HepG2 (cell line): Measurements from ENCODE around the gene MARCHF4. TPM values are rescaled to one million over a fixed set of nuclear protein-coding genes. Genes with fewer than 3 reads are reported as not detected.
A peak's percentile ranks its signal among the peaks of the same experiment; 100 is the strongest.

ENCODE experiments used
- ATAC-seq: fragments of 200-7000 bp; cut with Tn5 transposase; 3 replicates; pipeline ENCODE4 v1.9.1; 2020; ENCODE audit warnings: mild to moderate bottlenecking, moderate library complexity
- BruUV-seq: library from RNA; stranded (reverse); fragments of 400-500 nt; replicated peaks from 2 replicates; lab custom pipeline; 2021; lab: Mats Ljungman, UMichigan
- CTCF ChIA-PET: fragments of 300-600 bp; formaldehyde crosslinking; extraction: SDS; loops from one replicate; lab custom pipeline; 2021; ENCODE audit warnings: low total read pairs, inconsistent platforms, low intra/inter-chr PET ratio; lab: Yijun Ruan, JAX
- POLR2A ChIA-PET: fragments of 350-600 bp; sonication (Branson Sonifier 250); formaldehyde crosslinking; loops from one replicate; lab custom pipeline; 2020; ENCODE audit warnings: antibody characterized with exemption, inconsistent platforms; lab: Yijun Ruan, JAX
- DNase-seq: peaks from one replicate; pipeline ENCODE4 v3.0.0-alpha.2; 2015; ENCODE audit warnings: low spot score
- FAIRE-seq: peaks from 3 replicates; lab custom pipeline; 2011; peaks lifted over from hg19 to GRCh38; lab: Jason Lieb, UNC
- H2AFZ ChIP-seq: one replicate; pipeline ENCODE4 v1.6.1; 2011; ENCODE audit warnings: low read length, inconsistent platforms
- H3K27ac ChIP-seq: fragments of 300-600 bp; 3 replicates; pipeline ENCODE4 v1.8.0; 2011; ENCODE audit warnings: mixed run types, mild to moderate bottlenecking, mixed read lengths, low read length, inconsistent platforms; ENCODE audit not compliant: insufficient read depth; ENCODE audit errors: extremely low read length
- H3K27me3 ChIP-seq, 2 experiments: fragments of 200-600 bp in 1 of 2; 2 replicates in 1 of 2; 3 replicates in 1 of 2; pipeline versions ENCODE4 v1.6.0 to v1.8.0; 2011; ENCODE audit warnings: low read length in 2 of 2, mild to moderate bottlenecking in 2 of 2, moderate library complexity in 2 of 2, inconsistent platforms in 1 of 2; ENCODE audit not compliant: insufficient read depth in 2 of 2, control insufficient read depth in 1 of 2
- H3K36me3 ChIP-seq, 2 experiments: fragments of 200-600 bp in 1 of 2; replicated peaks in 1 of 2; 2 replicates in 1 of 2; 3 replicates in 1 of 2; pipeline versions ENCODE4 v1.5.1 to v1.8.0; 2011; ENCODE audit warnings: low read length in 2 of 2, inconsistent platforms in 1 of 2; ENCODE audit not compliant: insufficient read depth in 2 of 2, control insufficient read depth in 1 of 2
- H3K4me1 ChIP-seq: 2 replicates; pipeline ENCODE4 v1.5.1; 2012; ENCODE audit warnings: low read length, inconsistent platforms; ENCODE audit not compliant: insufficient read depth
- H3K4me2 ChIP-seq: 2 replicates; pipeline ENCODE4 v1.6.0; 2011; ENCODE audit warnings: low read depth, low read length, inconsistent platforms
- H3K4me3 ChIP-seq, 3 experiments: fragments of 200-600 bp in 1 of 3; sonication (generic), shearing (Covaris generic) in 1 of 3; replicated peaks in 1 of 3; 2 replicates each; pipeline ENCODE4 v1.5.1; 2011 to 2016; ENCODE audit warnings: low read length in 3 of 3, inconsistent platforms in 2 of 3, low read depth in 2 of 3, mild to moderate bottlenecking in 2 of 3, control low read depth in 1 of 3, mixed read lengths in 1 of 3; ENCODE audit not compliant: insufficient read depth in 1 of 3
- H3K79me2 ChIP-seq: one replicate; pipeline ENCODE4 v1.6.1; 2011; ENCODE audit warnings: low read length, inconsistent platforms; ENCODE audit not compliant: insufficient read depth
- H3K9ac ChIP-seq: 2 replicates; pipeline ENCODE4 v1.6.0; 2011; ENCODE audit warnings: mild to moderate bottlenecking, low read depth, low read length, inconsistent platforms; ENCODE audit not compliant: insufficient read depth
- H3K9me3 ChIP-seq: 2 replicates; pipeline ENCODE4 v1.5.1; 2012; ENCODE audit warnings: mild to moderate bottlenecking, low read length
- H4K20me1 ChIP-seq: 2 replicates; pipeline ENCODE4 v1.6.0; 2011; ENCODE audit warnings: inconsistent platforms, mild to moderate bottlenecking, low read length, moderate library complexity; ENCODE audit not compliant: insufficient read depth
- GATAD2A ChIP-seq: IDR thresholded peaks from 2 replicates; pipeline ENCODE4 v1.6.1; 2016
- MNT ChIP-seq: fragments of 450-650 bp; IDR thresholded peaks from 2 replicates; pipeline ENCODE4 v1.6.1; 2016
- NR0B2 ChIP-seq: sonication (generic); formaldehyde crosslinking; IDR thresholded peaks from 2 replicates; pipeline ENCODE4 v1.4.0; 2020; ENCODE audit warnings: mild to moderate bottlenecking, missing genetic modification reagents
- WGBS: methylation state at CpG from one replicate; pipeline ENCODE4 v1.1.6; 2017; ENCODE audit warnings: low lambda C conversion rate; 5-methylcytosine and 5-hydroxymethylcytosine counted together
- in situ Hi-C: cut with HindIII; loops from 2 replicates; pipeline ENCODE4 v1.10.0; 2017; ENCODE audit warnings: low pct_unique_long_range_greater_than_20kb; ENCODE audit not compliant: extremely low pct_ligation_motif_present
- intact Hi-C: fragments of 100-400 bp; cut with micrococcal nuclease; formaldehyde crosslinking; loops from one replicate; pipeline ENCODE4 v1.10.0; 2022; ENCODE audit not compliant: unreplicated experiment
- polyA plus RNA-seq, 8 experiments: library from polyadenylated mRNA; depleted of rRNA in 3 of 8; stranded (reverse) in 7 of 8; unstranded in 1 of 8; fragments of >200 nt; fragmentation: Illumina TruSeq in 4 of 8; extraction: Trizol in 4 of 8; gene quantifications; 2 replicates each; pipeline versions ENCODE4 v1.2.1 to v1.2.3, GENCODE V29; 2011 to 2016; ENCODE audit warnings: low read depth in 4 of 8, missing spikeins in 1 of 8, mixed read lengths in 1 of 8; ENCODE audit not compliant: insufficient read depth in 1 of 8
- total RNA-seq, 5 experiments: library from RNA; depleted of rRNA; stranded (reverse); fragments of >200 nt; fragmentation: Illumina TruSeq; extraction: Trizol; gene quantifications; 2 replicates each; pipeline ENCODE4 v1.2.3, GENCODE V29; 2016; ENCODE audit warnings: low read depth in 1 of 5
- TF ChIP-seq, protein P1 (sequence below): sonication (generic); formaldehyde crosslinking; IDR thresholded peaks from 2 replicates; pipeline ENCODE4 v1.5.0; 2020; ENCODE audit warnings: mild to moderate bottlenecking, missing genetic modification reagents
- TF ChIP-seq, protein P2 (sequence below): sonication (generic); formaldehyde crosslinking; IDR thresholded peaks from 2 replicates; pipeline ENCODE4 v1.5.0; 2020; ENCODE audit warnings: missing genetic modification reagents

Gene MARCHF4
- total and polyA plus RNA-seq, 2 of the 13 experiments (the other 11 are each of a cell fraction or from before 2014, with no cell fraction given), result not detected

DNA sequence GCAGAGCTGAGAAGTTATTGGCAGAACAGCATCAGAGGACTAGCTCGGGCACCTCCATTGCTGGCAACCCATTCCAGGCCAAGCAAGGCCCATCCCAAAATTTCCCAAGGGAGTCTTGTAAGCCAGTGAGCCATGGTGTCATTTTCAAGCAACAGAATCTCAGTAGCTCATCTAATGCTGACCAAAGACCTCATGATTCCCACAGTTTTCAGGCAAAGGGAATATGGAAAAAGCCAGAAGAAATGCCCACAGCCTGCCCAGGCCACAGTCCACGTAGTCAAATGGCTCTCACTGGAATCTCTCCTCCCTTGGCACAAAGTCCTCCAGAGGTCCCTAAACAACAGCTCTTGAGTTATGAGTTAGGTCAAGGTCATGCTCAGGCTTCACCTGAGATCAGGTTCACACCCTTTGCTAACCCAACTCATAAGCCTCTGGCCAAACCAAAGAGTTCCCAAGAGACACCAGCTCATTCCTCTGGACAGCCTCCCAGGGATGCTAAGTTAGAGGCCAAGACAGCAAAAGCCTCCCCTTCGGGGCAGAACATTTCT, 42.6 kb upstream of the MARCHF4 start (continued):
- TF ChIP-seq, protein P1, sequence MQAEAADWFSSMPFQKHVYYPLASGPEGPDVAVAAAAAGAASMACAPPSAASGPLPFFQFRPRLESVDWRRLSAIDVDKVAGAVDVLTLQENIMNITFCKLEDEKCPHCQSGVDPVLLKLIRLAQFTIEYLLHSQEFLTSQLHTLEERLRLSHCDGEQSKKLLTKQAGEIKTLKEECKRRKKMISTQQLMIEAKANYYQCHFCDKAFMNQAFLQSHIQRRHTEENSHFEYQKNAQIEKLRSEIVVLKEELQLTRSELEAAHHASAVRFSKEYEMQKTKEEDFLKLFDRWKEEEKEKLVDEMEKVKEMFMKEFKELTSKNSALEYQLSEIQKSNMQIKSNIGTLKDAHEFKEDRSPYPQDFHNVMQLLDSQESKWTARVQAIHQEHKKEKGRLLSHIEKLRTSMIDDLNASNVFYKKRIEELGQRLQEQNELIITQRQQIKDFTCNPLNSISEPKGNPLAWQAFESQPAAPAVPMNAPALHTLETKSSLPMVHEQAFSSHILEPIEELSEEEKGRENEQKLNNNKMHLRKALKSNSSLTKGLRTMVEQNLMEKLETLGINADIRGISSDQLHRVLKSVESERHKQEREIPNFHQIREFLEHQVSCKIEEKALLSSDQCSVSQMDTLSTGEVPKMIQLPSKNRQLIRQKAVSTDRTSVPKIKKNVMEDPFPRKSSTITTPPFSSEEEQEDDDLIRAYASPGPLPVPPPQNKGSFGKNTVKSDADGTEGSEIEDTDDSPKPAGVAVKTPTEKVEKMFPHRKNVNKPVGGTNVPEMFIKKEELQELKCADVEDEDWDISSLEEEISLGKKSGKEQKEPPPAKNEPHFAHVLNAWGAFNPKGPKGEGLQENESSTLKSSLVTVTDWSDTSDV (CRISPR knock-in tag), result no peak
- no peak for TF ChIP-seq NR0B2 (CRISPR knock-in tag)
- peak; percentile 18; the same call in 1 of the 2 replicates for TF ChIP-seq GATAD2A (CRISPR knock-in tag)

GRCh38 chr2:216413882-216414281, 41.6 kb upstream of the MARCHF4 start:
- POLR2A ChIA-PET, result interaction anchor here (1.7 kb wide), 1 partner anchor 84 kb away, joined by 9 read pairs; the partner anchor contains the start of gene RPL37A
- FAIRE-seq, result no peak
- no peak overlapping the region for H3K9ac ChIP-seq
- no peaks in the 10 kb centered on the region for H3K9me3 ChIP-seq
- H3K4me1 ChIP-seq, result peaks cover 33% of the 10 kb centered on the region
- H2AFZ ChIP-seq, result no peak overlapping the region
- no peaks in the 10 kb centered on the region for H4K20me1 ChIP-seq
- in situ Hi-C loops, result no loop called here
- WGBS, result 98% methylated on average over 5 of the region's 5 CpGs
- H3K36me3 ChIP-seq, result no peaks in the 10 kb centered on the region
- TF ChIP-seq, protein P2, sequence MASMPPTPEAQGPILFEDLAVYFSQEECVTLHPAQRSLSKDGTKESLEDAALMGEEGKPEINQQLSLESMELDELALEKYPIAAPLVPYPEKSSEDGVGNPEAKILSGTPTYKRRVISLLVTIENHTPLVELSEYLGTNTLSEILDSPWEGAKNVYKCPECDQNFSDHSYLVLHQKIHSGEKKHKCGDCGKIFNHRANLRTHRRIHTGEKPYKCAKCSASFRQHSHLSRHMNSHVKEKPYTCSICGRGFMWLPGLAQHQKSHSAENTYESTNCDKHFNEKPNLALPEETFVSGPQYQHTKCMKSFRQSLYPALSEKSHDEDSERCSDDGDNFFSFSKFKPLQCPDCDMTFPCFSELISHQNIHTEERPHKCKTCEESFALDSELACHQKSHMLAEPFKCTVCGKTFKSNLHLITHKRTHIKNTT (CRISPR knock-in tag), result no peak
- 0 out of 2 replicates have a peak, but pooled peaks have one; percentile 5 for TF ChIP-seq MNT
- TF ChIP-seq, all 625 proteins: peak for 1
- H3K27ac ChIP-seq, result no peak overlapping the region
- BruUV-seq, result no TSS peak
- H3K4me3 ChIP-seq, result no peak overlapping the region
- 0 out of 5 replicates have a peak, but pooled peaks cover 0 to 3% of the 10 kb centered on the region in 2 experiments for H3K27me3 ChIP-seq
- no peaks in the 10 kb centered on the region for H3K79me2 ChIP-seq
- DNase-seq, result no peak
- no peak overlapping the region for H3K4me2 ChIP-seq
- ATAC-seq, result no peak
- intact Hi-C loops, result no loop called here
- CTCF ChIA-PET, result no interaction called here
